ENCODE results near the gene ECPAS.

Gene ECPAS

GRCh38 chr9:111389406-111389805 is 94.8 kb downstream of the ECPAS start:
- TF ChIP-seq POLR2AphosphoS5 (IDR thresholded peaks at IDR 0.05; ENCODE audit: low read depth, low read length) (no peak), SIN3A (IDR thresholded peaks at IDR 0.05; ENCODE audit: borderline replicate concordance, insufficient read depth, low read length) (no peak), TAF1 (IDR thresholded peaks at IDR 0.05; ENCODE audit: borderline replicate concordance, insufficient read depth, low read length) (no peak), REST (IDR thresholded peaks at IDR 0.05; ENCODE audit: insufficient read depth in 1 of 2, low read depth in 2 of 2, low read length in 2 of 2) (no peak), FOXP2 (optimal IDR thresholded peaks at IDR 0.05; ENCODE audit: borderline replicate concordance, extremely low read depth, extremely low read length, insufficient read depth) (no peak)

DNA sequence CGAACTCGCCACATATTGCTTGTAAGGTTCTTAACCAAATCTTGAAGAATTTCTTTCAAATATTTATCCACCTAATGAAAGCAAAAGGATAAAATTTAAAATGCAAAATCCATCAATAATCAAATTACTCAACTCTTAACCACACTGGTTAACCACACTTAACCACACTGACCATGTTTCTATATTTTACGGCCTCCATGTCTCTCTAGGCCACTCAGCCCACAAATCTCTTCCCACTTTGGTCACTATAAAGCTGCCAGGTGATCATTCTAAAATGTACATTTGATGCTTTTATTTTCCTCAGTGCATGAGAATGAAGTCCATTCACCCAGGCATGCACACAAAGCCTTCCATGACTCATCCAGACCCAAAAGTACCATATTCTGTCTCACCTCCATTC is 97.8 kb downstream of the ECPAS start:
- TF ChIP-seq TAF1 (IDR thresholded peaks at IDR 0.05; ENCODE audit: borderline replicate concordance, insufficient read depth, low read length) (no peak), SIN3A (IDR thresholded peaks at IDR 0.05; ENCODE audit: borderline replicate concordance, insufficient read depth, low read length) (no peak), FOXP2 (optimal IDR thresholded peaks at IDR 0.05; ENCODE audit: borderline replicate concordance, extremely low read depth, extremely low read length, insufficient read depth) (no peak), POLR2AphosphoS5 (IDR thresholded peaks at IDR 0.05; ENCODE audit: low read depth, low read length) (no peak), REST (IDR thresholded peaks at IDR 0.05; ENCODE audit: insufficient read depth in 1 of 2, low read depth in 2 of 2, low read length in 2 of 2) (no peak)

DNA sequence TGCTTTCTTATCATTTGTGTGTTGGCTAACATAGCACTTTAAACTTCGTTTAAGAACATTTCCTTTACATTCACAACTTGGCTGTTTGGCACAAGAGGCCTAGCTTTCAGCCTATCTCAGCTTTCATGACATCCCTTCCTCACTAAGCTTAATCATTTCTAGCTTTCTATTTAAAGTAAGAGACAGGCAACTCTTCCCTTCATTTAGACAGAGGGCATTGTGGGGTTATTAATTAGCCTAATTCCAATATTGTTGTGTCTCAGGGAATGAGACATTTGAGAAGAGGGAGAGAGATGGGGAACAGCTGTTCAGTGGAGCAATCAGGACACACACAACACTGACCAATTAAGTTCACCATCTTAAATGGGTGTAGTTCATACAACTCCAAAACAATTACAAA is 103.2 kb downstream of the ECPAS start:
- no peak for TF ChIP-seq TAF1 (IDR thresholded peaks at IDR 0.05; ENCODE audit: borderline replicate concordance, insufficient read depth, low read length)
- TF ChIP-seq FOXP2 (optimal IDR thresholded peaks at IDR 0.05; ENCODE audit: borderline replicate concordance, extremely low read depth, extremely low read length, insufficient read depth): no peak
- no peak for TF ChIP-seq POLR2AphosphoS5 (IDR thresholded peaks at IDR 0.05; ENCODE audit: low read depth, low read length)
- no peak for TF ChIP-seq REST (IDR thresholded peaks at IDR 0.05; ENCODE audit: insufficient read depth in 1 of 2, low read depth in 2 of 2, low read length in 2 of 2)
- TF ChIP-seq SIN3A (IDR thresholded peaks at IDR 0.05; ENCODE audit: borderline replicate concordance, insufficient read depth, low read length): no peak

DNA sequence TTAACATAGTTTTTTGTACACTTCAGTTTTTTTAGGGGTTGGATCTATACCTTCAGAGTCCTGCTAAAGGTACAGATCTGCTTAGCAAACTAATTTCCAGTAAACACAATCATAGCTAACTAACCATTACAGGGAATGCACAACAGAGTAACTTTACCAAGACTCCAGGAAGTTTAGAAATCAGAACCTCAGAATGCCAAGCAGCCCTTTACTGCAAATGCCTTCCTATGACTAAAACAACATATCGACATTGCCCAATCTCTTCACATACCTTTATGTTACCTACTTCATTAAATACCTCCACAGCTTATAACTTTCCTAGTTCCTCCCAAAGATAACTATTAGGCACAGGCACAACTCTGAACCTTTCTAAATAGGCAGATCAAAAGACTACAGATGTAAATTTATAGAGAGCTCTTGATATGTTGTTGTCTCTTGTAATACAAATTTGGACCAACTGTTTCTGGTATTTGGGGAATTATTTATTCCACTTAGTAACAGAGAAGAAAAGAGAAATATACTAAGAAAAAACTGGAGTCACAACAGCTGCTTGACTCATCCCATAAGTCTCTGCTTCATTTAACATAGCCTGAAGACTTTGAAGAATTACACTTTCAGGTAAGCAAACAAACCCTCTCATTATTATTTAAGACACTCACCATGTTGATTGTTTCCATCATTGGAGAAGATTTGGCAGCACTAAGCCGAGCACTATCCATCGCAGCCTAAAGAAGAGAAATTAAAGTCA is 108.2 kb downstream of the ECPAS start:
- TF ChIP-seq SIN3A (IDR thresholded peaks at IDR 0.05; ENCODE audit: borderline replicate concordance, insufficient read depth, low read length) (no peak), TAF1 (IDR thresholded peaks at IDR 0.05; ENCODE audit: borderline replicate concordance, insufficient read depth, low read length) (no peak)

DNA sequence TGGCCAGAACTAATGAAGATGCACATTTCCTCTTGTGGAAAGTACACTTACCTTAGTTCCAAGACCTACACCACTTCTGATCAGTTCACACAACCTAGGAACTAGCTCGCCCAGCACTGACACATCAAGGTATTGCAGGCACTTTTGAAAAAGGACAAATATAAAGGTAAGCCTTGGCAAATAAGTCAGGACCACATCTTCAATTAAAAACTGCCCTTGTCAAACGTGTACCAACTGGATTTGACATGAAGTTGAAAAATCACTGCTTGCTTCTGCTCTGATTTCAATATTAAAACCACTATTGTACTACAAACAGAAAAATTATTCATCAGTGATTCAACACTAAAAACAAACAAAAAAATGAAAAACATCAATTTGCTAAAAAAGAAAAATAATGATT is 109.1 kb downstream of the ECPAS start:
- TF ChIP-seq POLR2AphosphoS5 (IDR thresholded peaks at IDR 0.05; ENCODE audit: low read depth, low read length) (no peak), TAF1 (IDR thresholded peaks at IDR 0.05; ENCODE audit: borderline replicate concordance, insufficient read depth, low read length) (no peak), SIN3A (IDR thresholded peaks at IDR 0.05; ENCODE audit: borderline replicate concordance, insufficient read depth, low read length) (no peak), REST (IDR thresholded peaks at IDR 0.05; ENCODE audit: insufficient read depth in 1 of 2, low read depth in 2 of 2, low read length in 2 of 2) (no peak), FOXP2 (optimal IDR thresholded peaks at IDR 0.05; ENCODE audit: borderline replicate concordance, extremely low read depth, extremely low read length, insufficient read depth) (no peak)
